Caco-2 (cell line): ENCODE measurements around the gene DDX25. TPM values are rescaled to one million over a fixed set of nuclear protein-coding genes. Genes with fewer than 3 reads are reported as not detected.
A peak's percentile ranks its signal among the peaks of the same experiment; 100 is the strongest.

Source experiments
- BruUV-seq: library from RNA; stranded (reverse); fragments of 400-500 nt; replicated peaks from 2 replicates; lab custom pipeline; 2021; lab: Mats Ljungman, UMichigan
- CTCF ChIA-PET: fragments of 300-600 bp; sonication (Branson Sonifier 250); formaldehyde crosslinking; loops from one replicate; lab custom pipeline; 2022; ENCODE audit warnings: antibody characterized with exemption; lab: Charles Lee
- POLR2A ChIA-PET: fragments of 300-600 bp; sonication (Branson Sonifier 250); formaldehyde crosslinking; loops from one replicate; lab custom pipeline; 2022; ENCODE audit warnings: antibody characterized with exemption; lab: Charles Lee
- DNase-seq, 2 experiments: peaks; one replicate each; pipeline versions ENCODE4 v3.0.0 to v3.0.0-alpha.2; 2020 to 2022
- H3K27me3 ChIP-seq: replicated peaks from 2 replicates; pipeline ENCODE4 v1.6.0; 2011; ENCODE audit warnings: low read length; ENCODE audit not compliant: control insufficient read depth, insufficient read depth
- H3K36me3 ChIP-seq: 2 replicates; pipeline ENCODE4 v1.5.1; 2011; ENCODE audit warnings: low read length; ENCODE audit not compliant: control insufficient read depth, insufficient read depth
- H3K4me1 ChIP-seq: fragments of 250-450 bp; sonication (Bioruptor Pico); 2 replicates; pipeline ENCODE4 v1.5.1; 2020; ENCODE audit warnings: mild to moderate bottlenecking
- H3K4me3 ChIP-seq: 2 replicates; pipeline ENCODE4 v1.5.1; 2011; ENCODE audit warnings: low read depth, mild to moderate bottlenecking, control low read depth, low read length
- H3K9me3 ChIP-seq: fragments of 250-450 bp; sonication (Bioruptor Pico); 2 replicates; pipeline ENCODE4 v1.5.1; 2020; ENCODE audit warnings: mild to moderate bottlenecking, moderate library complexity
- H3K27ac Mint-ChIP-seq: one replicate; pipeline ENCODE4 v1.8.0; 2022; ENCODE audit warnings: mixed read lengths; ENCODE audit not compliant: unreplicated experiment
- H3K27me3 Mint-ChIP-seq: one replicate; pipeline ENCODE4 v1.8.0; 2022; ENCODE audit warnings: mixed read lengths; ENCODE audit not compliant: insufficient read depth, unreplicated experiment
- H3K36me3 Mint-ChIP-seq: one replicate; pipeline ENCODE4 v1.8.0; 2022; ENCODE audit warnings: mild to moderate bottlenecking, mixed read lengths; ENCODE audit not compliant: insufficient read depth, unreplicated experiment
- H3K4me1 Mint-ChIP-seq: one replicate; pipeline ENCODE4 v1.8.0; 2022; ENCODE audit warnings: low read depth, mixed read lengths; ENCODE audit not compliant: unreplicated experiment
- H3K4me3 Mint-ChIP-seq: one replicate; pipeline ENCODE4 v1.8.0; 2022; ENCODE audit warnings: mild to moderate bottlenecking, moderate library complexity, mixed read lengths; ENCODE audit not compliant: unreplicated experiment
- H3K9me3 Mint-ChIP-seq: one replicate; pipeline ENCODE4 v1.8.0; 2022; ENCODE audit warnings: mixed read lengths; ENCODE audit not compliant: unreplicated experiment
- CTCF ChIP-seq, 2 experiments: fragments of 200-600 bp in 1 of 2; IDR thresholded peaks; 1 replicate in 1 of 2; 2 replicates in 1 of 2; pipeline versions ENCODE4 v1.5.1 to v1.8.0; 2011 to 2022; ENCODE audit warnings: antibody characterized with exemption in 1 of 2, control low read depth in 1 of 2, inconsistent platforms in 1 of 2, low read depth in 1 of 2, low read length in 1 of 2, mild to moderate bottlenecking in 1 of 2, moderate library complexity in 1 of 2; ENCODE audit not compliant: insufficient read depth in 1 of 2, severe bottlenecking in 1 of 2, unreplicated experiment in 1 of 2
- intact Hi-C: fragments of 100-400 bp; cut with micrococcal nuclease; formaldehyde crosslinking; loops from one replicate; pipeline ENCODE4 v1.10.0; 2022; ENCODE audit not compliant: unreplicated experiment
- total RNA-seq: library from RNA; stranded (reverse); gene quantifications from 2 replicates; pipeline ENCODE4 v1.2.3, GENCODE V29; 2022

DDX25 gene
- total RNA-seq, 1 experiment from 2014 or later: not detected

GRCh38 chr11:125922156-125922555, 17.8 kb downstream of the DDX25 start:
- ChIA-PET CTCF (interaction anchor here (1.6 kb wide), 1 partner anchor 141 kb away, joined by 5 read pairs; the partner anchor contains the start of gene CDON), POLR2A (no interaction called here)
- intact Hi-C loops: loop anchor here (5.0 kb wide), 2 partner anchors 220 to 345 kb away; partner anchors contain the start of genes FOXRED1 and SRPRA
- no TSS peak for BruUV-seq
- no peak overlapping the region for H3K4me3 Mint-ChIP-seq
- Histone ChIP-seq H3K4me3 (no peak overlapping the region), H3K9me3 (no peaks in the 10 kb centered on the region), H3K4me1 (no peaks in the 10 kb centered on the region), H3K36me3 (no peaks in the 10 kb centered on the region), H3K27me3 (0 out of 2 replicates have a peak, but pooled peaks cover 2% of the 10 kb centered on the region)
- no peak overlapping the region for H3K27ac Mint-ChIP-seq
- no peaks in the 10 kb centered on the region for H3K9me3 Mint-ChIP-seq
- DNase-seq: no peak
- no peaks in the 10 kb centered on the region for H3K36me3 Mint-ChIP-seq
- H3K27me3 Mint-ChIP-seq: peaks cover 13% of the 10 kb centered on the region
- H3K4me1 Mint-ChIP-seq: no peaks in the 10 kb centered on the region
- no peak for TF ChIP-seq CTCF (IDR thresholded peaks at IDR 0.05; ENCODE audit: insufficient read depth in 1 of 2, low read depth in 1 of 2, low read length in 1 of 2, severe bottlenecking in 1 of 2, unreplicated experiment in 1 of 2)

- Mint-ChIP-seq H3K4me3 (no peak overlapping the region), H3K36me3 (no peaks in the 10 kb centered on the region), H3K27me3 (peaks cover 14% of the 10 kb centered on the region), H3K4me1 (no peaks in the 10 kb centered on the region), H3K27ac (no peak overlapping the region), H3K9me3 (no peaks in the 10 kb centered on the region)
- peak; percentile 79 to 84 for DNase-seq
- no peaks in the 10 kb centered on the region for H3K4me1 ChIP-seq
- POLR2A ChIA-PET: no interaction called here
- H3K9me3 ChIP-seq: no peaks in the 10 kb centered on the region
- BruUV-seq: no TSS peak
- no peak overlapping the region for H3K4me3 ChIP-seq
- peak; percentile 95 to 98 for TF ChIP-seq CTCF (IDR thresholded peaks at IDR 0.05; ENCODE audit: insufficient read depth in 1 of 2, low read depth in 1 of 2, low read length in 1 of 2, severe bottlenecking in 1 of 2, unreplicated experiment in 1 of 2)
- intact Hi-C loops: loop anchor here (1.0 to 5.0 kb wide), 5 partner anchors 138 to 344 kb away; partner anchors contain the start of genes FOXRED1 and SRPRA
- H3K27me3 ChIP-seq: 0 out of 2 replicates have a peak, but pooled peaks cover 2% of the 10 kb centered on the region
- no peaks in the 10 kb centered on the region for H3K36me3 ChIP-seq
- CTCF ChIA-PET: interaction anchor here (1.1 to 1.6 kb wide), 2 partner anchors 139 to 271 kb away, joined by 8 to 10 read pairs; partner anchors contain the start of gene CDON
Measured at GRCh38 chr11:125923012-125923579, 18.8 kb downstream of the DDX25 start.

- H3K4me1 Mint-ChIP-seq: no peaks in the 10 kb centered on the region
- H3K27me3 ChIP-seq: no peaks in the 10 kb centered on the region
- H3K4me3 ChIP-seq: no peak overlapping the region
- H3K4me1 ChIP-seq: no peaks in the 10 kb centered on the region
- no peak overlapping the region for H3K4me3 Mint-ChIP-seq
- H3K27me3 Mint-ChIP-seq: peaks cover 14% of the 10 kb centered on the region
- no peaks in the 10 kb centered on the region for H3K9me3 Mint-ChIP-seq
- ChIA-PET CTCF (interaction anchor here (1.1 to 1.6 kb wide), 2 partner anchors 139 to 270 kb away, joined by 8 to 10 read pairs; partner anchors contain the start of gene CDON), POLR2A (no interaction called here)
- no peak overlapping the region for H3K27ac Mint-ChIP-seq
- H3K9me3 ChIP-seq: no peaks in the 10 kb centered on the region
- no peaks in the 10 kb centered on the region for H3K36me3 Mint-ChIP-seq
- BruUV-seq: no TSS peak
- intact Hi-C loops: loop anchor here (1.0 to 5.0 kb wide), 5 partner anchors 138 to 344 kb away; partner anchors contain the start of genes FOXRED1 and SRPRA
- no peak for DNase-seq
- no peak for TF ChIP-seq CTCF (IDR thresholded peaks at IDR 0.05; ENCODE audit: insufficient read depth in 1 of 2, low read depth in 1 of 2, low read length in 1 of 2, severe bottlenecking in 1 of 2, unreplicated experiment in 1 of 2)
- no peaks in the 10 kb centered on the region for H3K36me3 ChIP-seq
Measured at GRCh38 chr11:125923633-125924032, 19.3 kb downstream of the DDX25 start.
